Mesendoderm (in vitro differentiated cells): ENCODE results near the gene CPT1C. TPM values are rescaled to one million over a fixed set of nuclear protein-coding genes. Genes with fewer than 3 reads are reported as not detected.

Experiments used
- DNase-seq: peaks from one replicate; pipeline ENCODE4 v3.0.0; 2013
- H2AK5ac ChIP-seq: 2 replicates; pipeline ENCODE4 v1.6.1; 2013; ENCODE audit warnings: low read length, inconsistent platforms
- H2BK120ac ChIP-seq: 2 replicates; pipeline ENCODE4 v1.6.1; 2013; ENCODE audit warnings: low read depth, mild to moderate bottlenecking, low read length, moderate library complexity, mixed read lengths
- H2BK15ac ChIP-seq: replicated peaks from 2 replicates; pipeline ENCODE4 v1.6.1; 2013; ENCODE audit warnings: low read depth, mild to moderate bottlenecking, moderate library complexity
- H2BK5ac ChIP-seq: 2 replicates; pipeline ENCODE4 v1.6.1; 2013; ENCODE audit warnings: low read length, inconsistent platforms
- H3K18ac ChIP-seq: 2 replicates; pipeline ENCODE4 v1.6.1; 2013; ENCODE audit warnings: mild to moderate bottlenecking, low read length, mixed read lengths
- H3K23ac ChIP-seq: one replicate; pipeline ENCODE4 v1.6.1; 2013; ENCODE audit warnings: low read length
- H3K27ac ChIP-seq: 2 replicates; pipeline ENCODE4 v1.5.1; 2013; ENCODE audit warnings: low read depth, mild to moderate bottlenecking, inconsistent platforms, low read length, moderate library complexity
- H3K27me3 ChIP-seq: 2 replicates; pipeline ENCODE4 v1.6.1; 2013; ENCODE audit warnings: low read length, control low read depth, mild to moderate bottlenecking, inconsistent platforms; ENCODE audit not compliant: insufficient read depth, poor library complexity
- H3K36me3 ChIP-seq: 2 replicates; pipeline ENCODE4 v1.6.1; 2013; ENCODE audit warnings: low read length, inconsistent platforms; ENCODE audit not compliant: control insufficient read depth, insufficient read depth
- H3K4ac ChIP-seq: one replicate; pipeline ENCODE4 v1.6.1; 2013; ENCODE audit warnings: low read depth, mild to moderate bottlenecking, low read length, moderate library complexity
- H3K4me1 ChIP-seq: 2 replicates; pipeline ENCODE4 v1.6.1; 2013; ENCODE audit warnings: low read depth, low read length, inconsistent platforms; ENCODE audit not compliant: control insufficient read depth
- H3K4me2 ChIP-seq: 2 replicates; pipeline ENCODE4 v1.6.1; 2013; ENCODE audit warnings: low read length
- H3K4me3 ChIP-seq: 2 replicates; pipeline ENCODE4 v1.5.1; 2013; ENCODE audit warnings: mild to moderate bottlenecking, low read length
- H3K56ac ChIP-seq: one replicate; pipeline ENCODE4 v1.6.1; 2013; ENCODE audit warnings: low read length
- H3K79me1 ChIP-seq: 2 replicates; pipeline ENCODE4 v1.6.1; 2013; ENCODE audit warnings: low read length, inconsistent platforms
- H3K79me2 ChIP-seq: 2 replicates; pipeline ENCODE4 v1.6.1; 2013; ENCODE audit warnings: mild to moderate bottlenecking, low read length; ENCODE audit not compliant: control insufficient read depth, insufficient read depth
- H3K9ac ChIP-seq: 2 replicates; pipeline ENCODE4 v1.6.1; 2013; ENCODE audit warnings: low read length, inconsistent platforms
- H4K5ac ChIP-seq: one replicate; pipeline ENCODE4 v1.6.1; 2013; ENCODE audit warnings: low read length
- H4K8ac ChIP-seq: one replicate; pipeline ENCODE4 v1.6.1; 2013; ENCODE audit warnings: low read depth, mild to moderate bottlenecking, control low read depth, low read length, moderate library complexity
- WGBS: extraction: QIAGEN DNeasy Blood & Tissue Kit; methylation state at CpG from one replicate; pipeline ENCODE4 v1.1.7; 2013; ENCODE audit warnings: low lambda C conversion rate, missing lambda C conversion rate; ENCODE audit not compliant: insufficient coverage; ENCODE audit errors: extremely low coverage; 5-methylcytosine and 5-hydroxymethylcytosine counted together
- polyA plus RNA-seq, 2 experiments: library from polyadenylated mRNA; stranded (reverse); fragments of 200-250 nt; gene quantifications; one replicate each; pipeline ENCODE4 v1.2.3, GENCODE V29; 2013

CPT1C gene
- 19.1 TPM for polyA plus RNA-seq (2013, experiment 1 of 2)
- 21.9 TPM for polyA plus RNA-seq (2013, experiment 2 of 2)

DNA sequence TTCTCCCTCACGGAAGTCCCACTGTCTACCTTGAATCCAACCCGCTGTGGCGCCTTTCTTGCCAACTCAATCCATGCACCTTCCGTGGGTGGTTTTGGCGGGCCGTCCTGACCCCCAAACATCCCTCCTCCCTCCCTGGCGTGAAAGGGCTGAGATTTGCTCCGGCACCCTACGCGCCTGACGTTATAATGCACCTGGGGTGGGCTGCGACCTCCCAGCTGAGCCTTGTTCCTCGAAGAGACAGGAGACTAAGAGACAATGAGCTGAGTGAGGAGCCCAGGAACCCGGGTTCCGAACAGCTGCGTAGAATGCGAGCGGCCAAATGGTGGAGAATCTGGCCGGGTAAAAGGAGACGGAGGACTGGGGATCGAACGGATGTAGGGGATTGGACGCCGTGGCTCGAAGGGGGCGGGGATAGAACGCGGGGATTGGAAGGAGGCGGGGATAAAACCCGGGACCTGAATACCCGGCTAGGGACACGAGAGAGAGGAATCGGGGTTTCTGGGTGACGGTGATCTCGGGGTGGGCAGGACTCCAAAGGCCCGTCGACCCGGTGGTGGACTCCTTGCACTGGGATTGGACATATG, at the start of gene CPT1C:
Gene CPT1C, plus strand, starts transcription at position 461 of the 587 bp plus-strand sequence. CDS start 1,137 bp downstream, outside the sequence.
- no peak within 1 kb of the TSS for H2AK5ac ChIP-seq
- H3K4me1 ChIP-seq = peaks cover 2% of the 10 kb centered on the region
- H3K23ac ChIP-seq = no peak within 1 kb of the TSS
- peak within 1 kb of the TSS; percentile 68 for H4K8ac ChIP-seq
- H3K4me2 ChIP-seq = peak within 1 kb of the TSS; percentile 76
- no peak within 1 kb of the TSS for H2BK15ac ChIP-seq
- peaks cover 5% of the 10 kb centered on the region for H3K79me1 ChIP-seq
- no peaks in the 10 kb centered on the region for H3K79me2 ChIP-seq
- no peak within 1 kb of the TSS for H3K4ac ChIP-seq
- peak; percentile 93 for DNase-seq
- no peak within 1 kb of the TSS for H4K5ac ChIP-seq
- H3K27me3 ChIP-seq = no peaks in the 10 kb centered on the region
- H3K9ac ChIP-seq = peak within 1 kb of the TSS; percentile 86
- no peak within 1 kb of the TSS for H2BK120ac ChIP-seq
- H3K18ac ChIP-seq = peak within 1 kb of the TSS; percentile 28
- H3K4me3 ChIP-seq = peak within 1 kb of the TSS; percentile 67
- no CpG with 5 or more reads among the region's 38 CpGs for WGBS
- no peak within 1 kb of the TSS for H2BK5ac ChIP-seq
- peak within 1 kb of the TSS; percentile 65 for H3K27ac ChIP-seq
- peak within 1 kb of the TSS; percentile 92 for H3K56ac ChIP-seq
- H3K36me3 ChIP-seq = peaks cover 8% of the 10 kb centered on the region

DNA sequence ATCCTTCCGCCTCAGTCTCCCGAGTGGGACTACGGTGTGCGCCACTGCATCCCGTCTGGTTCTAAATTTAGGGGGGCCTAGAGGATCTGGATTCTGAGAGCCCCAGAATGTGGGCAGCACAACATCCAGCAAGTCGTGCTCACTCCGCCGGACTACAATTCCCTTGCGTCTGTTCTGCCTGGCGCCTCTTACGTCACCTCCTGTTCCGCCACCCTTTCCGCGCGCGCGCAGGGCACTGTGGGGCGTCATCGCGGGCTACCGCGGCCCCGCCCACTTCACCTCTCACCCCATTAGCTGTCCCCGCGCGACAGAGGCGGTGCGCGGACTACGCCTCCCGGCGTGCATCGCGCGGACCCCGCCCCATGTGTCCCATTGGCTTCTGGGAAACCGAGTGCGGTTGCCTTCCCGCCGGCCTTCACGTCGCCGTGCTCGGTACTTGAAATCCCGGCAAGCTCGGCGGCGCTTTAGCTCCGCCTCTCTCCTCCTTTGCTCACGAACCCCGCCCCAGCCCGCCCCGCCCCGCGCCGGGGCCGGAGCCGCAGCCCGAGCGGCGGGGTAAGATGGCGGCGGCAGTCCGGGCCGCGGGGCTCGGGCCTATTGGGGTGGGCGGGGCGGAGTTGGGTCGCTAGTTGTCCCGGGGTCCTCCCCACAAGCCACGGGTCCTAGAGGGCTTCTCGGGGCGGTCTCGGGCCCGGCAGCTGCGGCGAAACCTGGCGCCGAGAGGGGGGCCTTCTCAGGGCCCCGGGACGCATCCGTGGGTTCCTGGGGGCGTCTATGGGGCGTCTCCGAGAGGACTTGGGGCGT, 49.0 kb upstream of the CPT1C start, which contains the start of gene SCAF1:
Gene SCAF1, plus strand, starts transcription at position 522 of the 804 bp plus-strand sequence. CDS start 2,818 bp downstream, outside the sequence.
- peak within 1 kb of the TSS; percentile 80 for H3K4me2 ChIP-seq
- peaks cover 23% of the 10 kb centered on the region for H3K79me1 ChIP-seq
- H3K36me3 ChIP-seq = peaks cover 6% of the 10 kb centered on the region
- no CpG with 5 or more reads among the region's 87 CpGs for WGBS
- H3K18ac ChIP-seq = peak within 1 kb of the TSS; percentile 98
- H3K27ac ChIP-seq = peak within 1 kb of the TSS; percentile 97
- peaks cover 2% of the 10 kb centered on the region for H3K4me1 ChIP-seq
- peak within 1 kb of the TSS; percentile 85 for H2BK5ac ChIP-seq
- peak within 1 kb of the TSS; percentile 99 for H2AK5ac ChIP-seq
- peak within 1 kb of the TSS; percentile 100 for H3K56ac ChIP-seq
- H4K8ac ChIP-seq = peak within 1 kb of the TSS; percentile 91
- H3K23ac ChIP-seq = peak within 1 kb of the TSS; percentile 90
- no peak within 1 kb of the TSS for H2BK15ac ChIP-seq
- peak within 1 kb of the TSS; percentile 86 for H4K5ac ChIP-seq
- peak within 1 kb of the TSS; percentile 100 for H3K9ac ChIP-seq
- H3K4me3 ChIP-seq = peak within 1 kb of the TSS; percentile 100
- peaks cover 31% of the 10 kb centered on the region for H3K79me2 ChIP-seq
- peak within 1 kb of the TSS; percentile 96 for H3K4ac ChIP-seq
- H2BK120ac ChIP-seq = peak within 1 kb of the TSS; percentile 62
- H3K27me3 ChIP-seq = no peaks in the 10 kb centered on the region
- peak; percentile 100 for DNase-seq

DNA sequence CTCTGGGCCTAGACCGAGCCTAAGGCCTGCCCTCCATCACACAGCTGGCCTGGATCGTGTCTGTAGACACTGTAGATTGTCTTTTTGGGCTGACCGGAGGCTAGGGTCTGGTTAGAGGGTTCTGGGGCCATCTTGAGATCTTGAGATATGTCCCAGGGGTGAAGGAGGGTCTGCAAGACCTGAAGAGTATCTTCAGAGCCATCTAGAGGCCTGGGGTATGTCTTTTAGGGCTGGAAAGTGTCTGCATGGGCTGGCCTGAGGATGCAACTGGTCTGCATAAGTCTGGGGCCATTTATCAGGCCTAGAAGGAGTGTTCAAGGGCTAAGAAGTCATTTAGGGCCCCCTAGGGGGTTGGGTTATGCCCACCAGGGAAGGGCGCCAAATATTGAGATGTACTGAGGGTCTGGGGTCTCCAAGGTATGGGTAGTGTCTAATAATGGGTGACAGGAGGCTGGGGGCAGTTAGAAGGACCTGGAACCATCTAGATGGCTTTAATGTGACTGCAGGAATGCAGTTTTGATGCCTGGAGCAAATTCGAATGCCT, 48.4 kb upstream of the CPT1C start:
- peak overlapping the region; percentile 96 for H3K4ac ChIP-seq
- H3K4me2 ChIP-seq = peak overlapping the region; percentile 78
- H3K79me1 ChIP-seq = peaks cover 27% of the 10 kb centered on the region
- peaks cover 31% of the 10 kb centered on the region for H3K79me2 ChIP-seq
- peak overlapping the region; percentile 100 for H3K56ac ChIP-seq
- no peak overlapping the region for H2BK15ac ChIP-seq
- peaks cover 9% of the 10 kb centered on the region for H3K36me3 ChIP-seq
- peak overlapping the region; percentile 84 for H3K27ac ChIP-seq
- H2BK120ac ChIP-seq = no peak overlapping the region
- peak overlapping the region; percentile 100 for H3K4me3 ChIP-seq
- H4K5ac ChIP-seq = no peak overlapping the region
- peak overlapping the region; percentile 100 for H3K9ac ChIP-seq
- peak overlapping the region; percentile 99 for H2AK5ac ChIP-seq
- H3K4me1 ChIP-seq = peaks cover 2% of the 10 kb centered on the region
- peak overlapping the region; percentile 98 for H3K18ac ChIP-seq
- no CpG with 5 or more reads among the region's 5 CpGs for WGBS
- no peaks in the 10 kb centered on the region for H3K27me3 ChIP-seq
- peak overlapping the region; percentile 90 for H3K23ac ChIP-seq
- peak; percentile 55 for DNase-seq
- peak overlapping the region; percentile 91 for H4K8ac ChIP-seq
- peak overlapping the region; percentile 85 for H2BK5ac ChIP-seq

DNA sequence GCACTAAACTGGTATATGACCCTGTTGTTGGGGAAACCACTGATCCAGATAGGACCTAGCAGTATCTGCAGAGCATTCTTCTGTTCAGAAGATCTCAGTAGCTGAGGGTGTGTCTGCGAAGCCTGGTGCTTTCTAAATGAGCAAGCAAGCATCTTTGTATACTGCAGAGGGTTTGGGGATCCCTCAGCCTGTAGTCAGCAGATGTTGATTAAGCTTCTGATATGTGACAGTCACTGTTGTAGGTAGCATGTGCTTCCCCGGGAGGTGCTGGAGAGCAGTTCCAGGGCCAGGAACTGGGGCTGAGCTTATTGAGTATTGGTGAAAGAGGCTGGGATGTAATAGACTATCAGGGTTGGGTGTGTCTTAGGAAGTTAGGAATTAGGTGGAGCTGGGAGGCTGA, 47.5 kb upstream of the CPT1C start:
- Histone ChIP-seq H3K27me3 (no peaks in the 10 kb centered on the region), H4K8ac (no peak overlapping the region), H3K18ac (no peak overlapping the region), H3K4me3 (no peak overlapping the region), H3K4ac (no peak overlapping the region), H3K4me1 (peaks cover 2% of the 10 kb centered on the region), H3K23ac (no peak overlapping the region), H3K9ac (peak overlapping the region; percentile 2), H2BK5ac (no peak overlapping the region), H2BK120ac (no peak overlapping the region), H4K5ac (no peak overlapping the region), H3K4me2 (no peak overlapping the region), H2BK15ac (no peak overlapping the region), H2AK5ac (no peak overlapping the region), H3K56ac (no peak overlapping the region), H3K79me2 (peaks cover 31% of the 10 kb centered on the region), H3K36me3 (peaks cover 9% of the 10 kb centered on the region), H3K79me1 (peaks cover 27% of the 10 kb centered on the region), H3K27ac (no peak overlapping the region)
- DNase-seq = peak; percentile 48
- WGBS = no CpG with 5 or more reads among the region's 2 CpGs

DNA sequence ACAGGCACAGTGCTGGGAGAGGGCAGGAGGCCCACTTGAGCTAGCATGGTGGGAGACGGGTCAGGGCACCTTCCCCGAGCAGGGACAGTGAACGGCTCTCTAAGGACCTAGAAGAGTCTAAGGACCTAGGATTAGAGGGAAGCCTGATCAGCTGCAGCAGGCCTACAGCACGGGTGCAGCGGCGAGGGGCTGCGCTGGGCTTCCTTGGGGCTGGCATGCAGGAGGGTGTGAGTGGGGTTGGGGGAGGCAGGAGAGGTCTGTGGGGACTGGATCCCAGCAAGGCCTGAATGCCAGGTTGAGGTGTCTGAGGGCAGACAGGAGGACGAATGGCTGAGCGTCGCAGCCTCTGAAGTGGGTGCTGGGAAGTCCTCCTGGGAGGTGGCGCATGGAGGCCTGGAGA, 45.3 kb upstream of the CPT1C start:
- H3K27ac ChIP-seq = no peak overlapping the region
- peaks cover 33% of the 10 kb centered on the region for H3K79me2 ChIP-seq
- H3K27me3 ChIP-seq = no peaks in the 10 kb centered on the region
- H2BK5ac ChIP-seq = no peak overlapping the region
- H3K36me3 ChIP-seq = peaks cover 14% of the 10 kb centered on the region
- H4K5ac ChIP-seq = no peak overlapping the region
- H3K4me1 ChIP-seq = peaks cover 2% of the 10 kb centered on the region
- H3K4me3 ChIP-seq = no peak overlapping the region
- H3K4me2 ChIP-seq = no peak overlapping the region
- DNase-seq = no peak
- peaks cover 31% of the 10 kb centered on the region for H3K79me1 ChIP-seq
- no peak overlapping the region for H3K18ac ChIP-seq
- H2BK15ac ChIP-seq = no peak overlapping the region
- H2AK5ac ChIP-seq = no peak overlapping the region
- no peak overlapping the region for H4K8ac ChIP-seq
- no peak overlapping the region for H3K23ac ChIP-seq
- no peak overlapping the region for H2BK120ac ChIP-seq
- no peak overlapping the region for H3K4ac ChIP-seq
- no peak overlapping the region for H3K56ac ChIP-seq
- WGBS = no CpG with 5 or more reads among the region's 11 CpGs
- H3K9ac ChIP-seq = no peak overlapping the region
